NCI-H1105 treated with DMSO at 0.1 percent for 48 hours (cell line): ENCODE data around the gene H2BK1.

Source experiments
- DNase-seq: peaks from one replicate; lab custom pipeline; 2025; lab: John Stamatoyannopoulos, UW

Gene H2BK1

GRCh38 chr7:151232091-151232916, 22.0 kb upstream of the H2BK1 start, which contains the start of gene CHPF2:
CHPF2 (plus strand) TSS chr7:151232483; CDS start chr7:151234012, 1,529 bp downstream.
- DNase-seq, result peak; percentile 83

DNA sequence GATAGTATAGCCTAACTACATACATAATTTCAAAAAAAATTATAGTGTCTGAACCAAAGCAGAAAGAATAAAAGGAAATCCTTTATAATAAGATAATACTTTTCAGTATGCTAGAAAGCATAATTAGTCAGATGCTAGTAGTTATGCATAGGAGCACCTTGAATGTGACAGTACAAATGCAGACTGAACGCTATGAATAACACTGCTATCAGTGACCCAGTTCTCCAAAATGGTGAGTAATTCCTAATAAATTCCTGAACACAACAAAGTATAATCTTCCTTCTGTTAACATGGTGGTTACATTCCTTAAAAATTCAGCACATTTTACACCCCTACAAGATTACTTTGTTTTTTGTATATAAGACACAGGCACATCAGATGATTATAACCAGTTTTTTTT, 20.8 kb upstream of the H2BK1 start:
- no peak for DNase-seq

DNA sequence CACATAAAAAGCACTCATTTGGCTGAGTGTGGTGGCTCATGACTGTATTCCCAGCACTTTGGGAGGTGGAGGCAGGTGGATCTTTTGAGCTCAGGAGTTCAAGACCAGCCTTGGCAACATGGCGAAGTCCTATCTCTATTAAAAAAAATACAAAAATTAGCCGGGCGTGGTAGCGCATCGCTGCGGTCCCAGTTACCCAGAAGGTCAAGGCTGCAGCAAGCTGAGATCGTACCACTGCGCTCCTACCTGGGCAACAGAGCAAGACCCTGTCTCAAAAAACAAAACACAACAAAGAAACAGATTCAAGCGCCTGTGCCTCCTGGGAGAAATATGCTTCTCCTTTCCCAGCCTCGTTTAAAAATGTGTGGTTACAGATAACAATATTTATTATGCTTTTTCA, 19.0 kb upstream of the H2BK1 start:
- no peak for DNase-seq

DNA sequence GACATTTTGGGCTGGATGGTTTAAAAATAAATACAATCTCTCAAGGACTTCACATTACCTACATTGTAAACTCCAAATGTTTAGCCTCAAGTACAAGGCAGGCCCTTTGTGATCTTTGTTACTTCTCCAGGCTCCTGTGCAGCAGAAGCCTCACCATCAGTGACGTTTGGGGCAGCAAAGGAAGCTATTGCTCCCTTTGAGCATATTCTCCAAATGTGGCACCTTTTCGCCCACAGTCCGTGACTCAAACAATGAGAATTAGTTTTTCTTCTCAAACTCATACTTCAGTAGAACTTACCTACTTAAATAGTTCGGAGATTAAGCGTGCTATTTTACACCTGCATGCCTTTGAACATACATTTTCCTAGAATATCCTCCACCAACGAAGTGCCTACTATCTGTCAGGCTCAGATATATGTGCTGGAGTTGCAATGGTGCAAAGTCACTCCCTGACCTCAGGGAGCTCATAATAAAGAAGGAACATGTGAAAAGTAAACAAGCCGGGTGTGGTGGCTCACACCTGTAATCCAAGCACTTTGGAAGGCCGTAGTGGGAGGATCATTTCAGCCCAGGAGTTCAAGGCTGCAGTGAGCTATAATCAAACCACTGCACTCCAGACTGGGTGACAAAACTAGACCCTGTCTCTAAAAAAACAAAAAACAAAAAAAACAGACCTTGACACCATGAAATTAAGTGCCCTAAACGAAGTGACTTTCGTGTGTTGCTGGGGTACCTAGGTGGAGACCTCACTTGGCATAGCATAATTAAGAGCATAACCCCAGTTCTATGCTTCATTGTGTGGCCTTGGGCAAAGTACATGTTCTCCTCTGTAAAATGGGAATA, 18.0 kb upstream of the H2BK1 start:
- no peak for DNase-seq

- peak; percentile 96 for DNase-seq
These were observed 16.8 kb upstream of the H2BK1 start, which contains the start of gene ABCF2 for GRCh38 chr7:151226875-151227782. ABCF2 (minus strand) TSS chr7:151227205; CDS start chr7:151226458, 747 bp downstream.

DNA sequence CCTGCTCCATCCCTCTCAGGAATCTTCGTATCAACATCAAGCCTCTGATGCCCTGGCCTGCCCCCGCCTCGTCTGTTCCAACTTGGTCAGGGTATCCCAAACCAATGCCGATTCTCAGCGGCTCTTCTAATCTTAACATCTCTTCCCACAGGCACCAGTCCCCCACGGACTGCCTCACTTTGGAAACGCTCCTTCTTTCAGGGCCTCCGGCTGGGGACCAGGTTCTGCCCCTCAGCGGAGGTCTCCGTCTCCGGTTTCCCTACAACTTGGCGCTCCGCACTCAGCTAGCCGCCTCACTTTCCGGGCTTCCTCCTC, 16.2 kb upstream of the H2BK1 start:
- no peak for DNase-seq

DNA sequence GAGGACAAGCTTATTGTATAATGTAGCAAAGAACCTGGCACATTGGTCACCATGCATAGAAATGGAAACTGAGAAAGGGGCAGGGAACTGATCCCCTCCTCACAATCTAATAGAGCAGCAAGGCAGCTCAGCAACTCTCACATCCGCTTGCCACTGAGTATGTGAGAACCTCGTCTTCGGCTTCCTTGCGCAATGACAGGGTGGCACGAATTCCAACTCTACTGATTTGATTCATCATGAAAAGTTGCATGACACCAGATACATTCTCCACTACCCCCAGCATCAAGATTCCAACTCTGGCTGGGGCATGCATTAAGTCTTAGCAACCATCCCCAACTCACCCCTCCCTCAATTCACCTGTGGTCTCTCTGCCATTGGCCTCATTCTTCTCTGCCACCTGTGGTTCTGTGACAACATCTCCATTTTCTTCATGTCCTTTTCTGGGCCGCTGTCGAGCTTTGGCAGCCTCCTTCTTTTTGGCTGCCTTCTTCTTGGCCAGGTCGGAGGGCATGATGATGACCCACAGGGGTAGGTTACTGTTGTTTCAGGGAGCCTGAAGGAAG, 15.7 kb upstream of the H2BK1 start:
- no peak for DNase-seq

DNA sequence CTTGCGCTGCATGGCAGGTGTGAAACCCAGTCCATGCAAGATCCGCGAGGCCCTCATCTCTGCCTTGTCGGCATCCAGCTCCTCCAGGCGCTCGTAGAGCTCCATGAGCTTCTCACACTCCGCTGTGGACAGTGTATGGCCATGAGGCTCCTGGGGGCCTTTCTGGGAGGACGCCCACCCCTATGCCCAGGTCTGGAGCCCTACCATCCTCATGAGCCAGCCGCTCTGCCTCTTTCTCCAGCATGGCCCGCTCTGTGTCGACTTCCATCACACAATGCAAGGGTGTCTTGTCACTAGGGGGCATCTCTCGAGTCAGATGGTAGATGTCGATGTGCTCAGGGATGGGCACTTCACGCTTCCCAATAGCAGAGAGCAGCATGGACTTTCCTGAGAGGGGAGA, 13.4 kb upstream of the H2BK1 start:
- DNase-seq, result no peak

DNA sequence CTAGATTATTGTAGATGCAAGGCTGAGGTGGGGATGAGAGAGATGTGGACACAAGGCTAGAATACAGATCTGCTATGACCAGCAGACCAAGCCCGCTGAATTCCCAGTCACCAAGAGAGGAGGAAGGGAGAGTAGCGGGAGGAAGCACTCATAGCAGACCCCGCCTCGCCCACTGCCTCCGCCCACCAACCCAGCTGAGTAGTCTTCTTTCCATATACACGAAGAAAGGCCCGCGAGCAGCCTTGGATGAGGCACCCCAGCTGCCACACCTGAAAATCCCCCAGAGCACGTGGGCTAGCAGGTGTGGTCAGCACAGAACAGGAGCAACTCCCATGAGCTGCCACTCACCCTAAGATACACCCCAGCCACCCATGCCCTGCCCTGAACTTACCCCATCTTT, 7.9 kb upstream of the H2BK1 start:
- no peak for DNase-seq

GRCh38 chr7:151215396-151215795, 5.1 kb upstream of the H2BK1 start:
- DNase-seq, result no peak

GRCh38 chr7:151213826-151214225, 3.5 kb upstream of the H2BK1 start:
- no peak for DNase-seq

DNA sequence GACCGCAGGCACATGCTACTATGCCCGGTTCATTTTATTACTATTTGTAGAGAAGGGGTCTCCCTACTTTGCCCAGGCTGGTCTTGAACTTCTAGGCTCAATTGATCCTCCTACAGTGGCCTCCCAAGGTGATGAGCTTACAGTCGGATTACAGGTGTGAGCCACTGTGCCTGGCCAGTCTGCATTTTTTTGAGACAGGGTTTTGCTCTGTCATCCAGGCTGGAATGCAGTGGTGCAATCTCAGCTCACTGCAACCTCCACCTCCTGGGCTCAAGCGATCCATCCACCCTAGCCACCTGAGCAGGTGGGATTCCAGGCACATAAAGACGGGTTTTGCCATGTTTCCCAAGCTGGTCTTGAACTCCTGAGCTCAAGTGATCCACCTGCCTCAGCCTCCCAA, 2.3 kb upstream of the H2BK1 start:
- DNase-seq, result no peak

GRCh38 chr7:151211155-151211772, 976 bp upstream of the H2BK1 start:
- DNase-seq, result no peak

DNA sequence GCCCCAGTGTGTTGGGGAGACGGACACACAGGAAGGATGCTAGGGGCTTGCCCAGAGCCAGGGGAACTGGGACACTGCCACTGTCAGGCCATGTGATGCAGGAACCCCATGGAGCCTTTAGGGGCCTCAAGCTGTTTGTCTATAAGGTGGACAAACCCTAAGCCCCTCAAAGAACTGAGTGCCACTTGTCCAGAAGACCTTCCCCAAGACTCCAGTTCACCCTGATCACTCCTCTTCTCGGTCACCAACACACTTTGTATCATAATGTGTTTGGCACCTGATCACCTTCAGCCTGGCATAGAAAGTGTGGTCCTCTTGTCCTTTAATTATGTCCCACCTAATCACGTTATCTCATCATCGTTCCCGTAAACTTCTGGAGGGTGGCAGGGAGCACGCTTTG, 700 bp downstream of the H2BK1 start:
- no peak for DNase-seq

- no peak for DNase-seq
These were observed 1.9 kb downstream of the H2BK1 start for GRCh38 chr7:151208253-151208862.

- no peak for DNase-seq
These were observed 2.5 kb downstream of the H2BK1 start for GRCh38 chr7:151207804-151208203.

DNA sequence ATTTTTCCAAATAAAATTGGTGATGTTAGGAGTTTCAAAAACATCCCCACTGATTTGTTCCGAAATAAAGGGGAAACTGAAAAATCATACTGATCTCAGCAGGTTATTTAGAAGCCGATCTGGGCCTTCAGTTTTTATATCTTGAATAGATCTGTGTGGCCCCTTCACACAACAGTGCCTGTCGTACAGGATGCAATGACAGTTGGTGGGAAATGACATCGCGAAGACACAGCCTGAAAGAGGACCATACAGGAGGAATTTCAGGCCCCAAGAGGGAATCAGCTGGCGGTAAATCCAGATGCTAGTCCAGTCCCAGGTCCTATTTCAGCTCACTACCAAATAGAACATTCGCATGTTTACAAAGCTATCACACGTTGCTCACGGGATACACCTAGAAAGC, 3.0 kb downstream of the H2BK1 start:
- no peak for DNase-seq

DNA sequence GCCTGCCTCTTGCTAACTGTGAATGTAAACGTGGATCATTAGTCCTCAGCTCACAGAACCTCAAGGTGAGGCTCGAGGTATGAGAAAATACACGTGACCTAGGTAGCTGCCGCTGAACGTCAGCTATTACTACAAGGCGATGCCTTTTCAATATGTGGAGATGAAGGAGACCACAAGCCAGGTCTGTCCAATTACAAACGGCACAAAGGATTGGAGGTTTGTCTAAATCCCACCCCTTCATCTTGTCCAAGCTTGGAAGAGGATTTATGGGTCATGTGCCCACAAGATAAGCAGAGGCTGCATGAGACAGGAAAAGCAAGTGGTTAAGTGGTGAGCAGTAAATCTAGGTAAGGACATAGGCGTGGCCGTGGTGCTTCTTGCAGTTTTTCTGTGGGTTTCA, 3.4 kb downstream of the H2BK1 start:
- DNase-seq, result no peak

GRCh38 chr7:151205730-151206129, 4.6 kb downstream of the H2BK1 start:
- no peak for DNase-seq

GRCh38 chr7:151204383-151205032, 5.8 kb downstream of the H2BK1 start:
- DNase-seq, result no peak
